Inferior parietal cortex (tissue), 1 donor: ENCODE measurements around the gene KRT40.
A peak's percentile ranks its signal among the peaks of the same experiment; 100 is the strongest.

Experiments used
- DNase-seq: peaks from one replicate; pipeline ENCODE4 v3.0.0-alpha.2; 2016; ENCODE audit errors: extremely low spot score

Gene KRT40

GRCh38 chr17:40997361-40997760 lies 13.2 kb upstream of the KRT40 start:
- DNase-seq = no peak

- no peak for DNase-seq
Measured at GRCh38 chr17:40996829-40997228, 12.7 kb upstream of the KRT40 start.

- DNase-seq = no peak
Measured at GRCh38 chr17:40995116-40995515, 11.0 kb upstream of the KRT40 start.

GRCh38 chr17:40993839-40994238 lies 9.7 kb upstream of the KRT40 start, which contains the start of gene KRTAP3-3:
TSS of gene KRTAP3-3 (minus strand) at chr17:40994164. CDS start at chr17:40994097, 67 bp downstream.
- no peak for DNase-seq

GRCh38 chr17:40993084-40993483 lies 9.0 kb upstream of the KRT40 start:
- DNase-seq = no peak

GRCh38 chr17:40992666-40993065 lies 8.5 kb upstream of the KRT40 start:
- no peak for DNase-seq

GRCh38 chr17:40986920-40987319 lies 2.8 kb upstream of the KRT40 start:
- DNase-seq = no peak

GRCh38 chr17:40981115-40981514 lies 3.0 kb downstream of the KRT40 start:
- DNase-seq = no peak

GRCh38 chr17:40980596-40980995 lies 3.5 kb downstream of the KRT40 start:
- DNase-seq = peak; percentile 47

GRCh38 chr17:40980117-40980516 lies 4.0 kb downstream of the KRT40 start:
- no peak for DNase-seq

GRCh38 chr17:40978575-40979151 lies 5.5 kb downstream of the KRT40 start:
- DNase-seq = no peak

- DNase-seq = no peak
Measured at GRCh38 chr17:40975516-40975915, 8.6 kb downstream of the KRT40 start.

- DNase-seq = no peak
Measured at GRCh38 chr17:40974366-40974765, 9.8 kb downstream of the KRT40 start.

- no peak for DNase-seq
Measured at GRCh38 chr17:40967582-40967981, 16.5 kb downstream of the KRT40 start.

DNA sequence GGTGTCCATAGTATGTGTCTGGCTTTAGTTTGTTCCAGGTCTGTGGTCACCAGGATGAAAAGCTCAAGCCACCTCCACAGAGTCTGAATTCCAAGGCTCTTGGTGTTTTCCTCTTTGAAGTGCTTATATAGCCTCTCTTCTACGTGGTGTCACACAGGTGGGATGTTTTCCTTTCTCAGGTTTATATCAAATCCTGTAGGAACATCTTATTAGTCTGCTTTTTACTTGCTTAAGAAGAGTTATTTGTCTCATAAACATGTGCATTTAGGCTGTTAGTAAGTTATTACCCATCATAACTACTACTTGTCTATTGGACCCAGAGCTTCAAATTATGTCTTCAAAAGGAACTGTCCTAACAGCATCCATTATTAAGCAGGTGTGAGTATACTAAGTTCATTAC lies 17.3 kb downstream of the KRT40 start, which contains the start of gene KRT39:
TSS of gene KRT39 (minus strand) at position 101 of the 400 bp plus-strand sequence. CDS start at position 9, 92 bp downstream.
- DNase-seq = no peak

DNA sequence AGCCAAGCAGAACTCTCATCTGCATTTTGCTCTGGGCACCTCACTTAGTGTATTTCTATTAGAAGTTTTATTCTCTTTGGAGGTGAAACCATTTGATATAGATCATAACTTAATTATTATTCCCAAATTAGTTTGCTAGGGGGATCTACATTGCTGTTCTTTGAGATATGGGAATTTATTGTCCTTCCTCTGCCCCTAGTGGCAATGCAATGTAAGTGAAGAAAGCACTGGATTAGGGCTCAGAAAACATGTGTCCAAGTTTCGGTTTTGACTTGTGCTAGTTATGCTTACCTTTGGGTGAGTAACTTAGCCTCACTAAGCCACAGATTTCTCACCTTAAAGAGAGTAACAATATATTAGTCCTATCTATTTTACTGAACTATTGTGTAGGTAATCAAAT lies 20.3 kb downstream of the KRT40 start:
- no peak for DNase-seq

GRCh38 chr17:40962059-40962561 lies 22.0 kb downstream of the KRT40 start:
- DNase-seq = no peak

GRCh38 chr17:40961591-40961990 lies 22.5 kb downstream of the KRT40 start:
- no peak for DNase-seq

- no peak for DNase-seq
Measured at GRCh38 chr17:40960144-40960543, 24.0 kb downstream of the KRT40 start.

- no peak for DNase-seq
Measured at GRCh38 chr17:40958086-40958953, 25.8 kb downstream of the KRT40 start.

DNA sequence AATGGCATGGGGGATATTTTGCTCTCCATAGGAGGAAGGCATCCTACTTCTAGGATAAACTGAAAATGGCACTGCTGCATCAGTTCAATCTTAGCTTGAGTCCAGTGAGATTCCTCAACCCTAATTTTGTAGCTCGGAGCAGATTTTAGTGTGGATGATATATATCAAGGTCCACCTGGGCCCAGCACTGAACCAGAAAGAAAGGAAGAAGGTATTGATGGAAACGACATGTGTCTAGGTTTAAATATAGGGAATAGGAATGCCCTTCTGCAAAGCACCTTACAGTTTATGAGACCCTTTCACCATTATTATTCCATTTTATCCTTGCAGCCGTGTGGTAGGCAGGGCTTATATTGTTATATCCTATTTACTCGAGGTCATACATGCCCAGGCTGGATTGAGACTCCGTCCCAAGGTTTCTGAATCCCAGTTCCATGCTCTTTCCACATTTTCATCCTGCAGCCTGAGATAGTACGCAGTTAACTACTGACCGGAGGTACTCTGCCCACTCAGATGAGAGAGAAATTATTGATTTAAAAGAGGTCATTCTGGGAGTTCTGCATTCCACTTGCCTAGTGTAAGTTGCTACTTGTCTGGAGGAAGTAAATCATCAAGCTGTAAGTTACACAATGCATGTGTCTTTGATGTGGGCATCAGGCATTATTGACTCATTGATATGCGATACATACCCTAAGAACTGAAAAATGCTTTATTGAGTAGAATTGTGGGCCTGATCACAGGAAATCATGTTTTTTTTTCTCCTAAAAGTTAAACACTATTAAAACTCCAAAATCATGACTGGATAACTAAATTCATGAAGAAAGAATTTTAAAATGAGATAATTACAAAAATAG lies 27.5 kb downstream of the KRT40 start:
- DNase-seq = no peak

DNA sequence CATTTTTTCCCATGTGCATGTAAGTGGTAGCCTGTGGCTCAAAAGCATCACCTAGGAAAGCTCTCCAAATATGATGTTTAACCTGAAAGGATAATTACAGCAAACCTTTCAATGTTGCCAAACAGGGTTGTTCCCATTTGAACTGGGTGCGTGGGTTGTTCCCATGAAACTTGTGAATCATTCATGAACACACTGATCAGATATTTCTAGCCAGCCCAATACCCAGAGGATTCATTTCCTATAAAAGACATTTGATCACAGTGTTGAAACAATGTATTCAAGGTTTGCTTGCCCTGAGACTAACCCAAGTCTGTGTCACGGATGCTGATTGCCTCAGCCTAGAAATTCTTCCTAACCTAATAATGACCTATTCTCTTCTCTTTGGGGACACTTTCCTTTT lies 30.2 kb downstream of the KRT40 start:
- DNase-seq = no peak
